ENCODE data around the gene TCF12. TPM values are rescaled to one million over a fixed set of nuclear protein-coding genes. Genes with fewer than 3 reads are reported as not detected.

Gene TCF12
- total RNA-seq, 4 donors from 2014 or later, result 105 to 446 (median 180) TPM

DNA sequence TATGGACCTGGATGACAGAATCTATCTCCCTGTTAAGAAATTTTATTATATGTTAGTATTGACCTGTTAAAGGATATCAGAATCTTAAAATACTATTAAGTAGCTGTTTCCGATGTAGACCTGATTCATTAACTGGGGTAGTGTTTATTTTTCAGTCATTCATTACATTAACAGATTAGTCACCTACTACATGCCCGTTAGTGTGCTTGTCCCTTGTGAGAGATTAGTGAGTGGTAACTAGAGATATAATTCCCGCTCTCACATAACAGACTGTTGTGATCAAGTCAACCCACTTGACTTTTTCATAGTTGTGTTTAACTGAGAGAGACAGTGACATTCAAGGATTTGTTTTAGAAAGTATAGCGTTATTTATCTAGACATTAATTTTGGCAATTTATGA is 166.8 kb downstream of the TCF12 start:
- peaks cover 4 to 44% (median 23%) of the 10 kb centered on the region in 4 donors for H3K4me1 ChIP-seq
- no peak for TF ChIP-seq POLR2AphosphoS5 (IDR thresholded peaks at IDR 0.05)
- TF ChIP-seq, protein P1, sequence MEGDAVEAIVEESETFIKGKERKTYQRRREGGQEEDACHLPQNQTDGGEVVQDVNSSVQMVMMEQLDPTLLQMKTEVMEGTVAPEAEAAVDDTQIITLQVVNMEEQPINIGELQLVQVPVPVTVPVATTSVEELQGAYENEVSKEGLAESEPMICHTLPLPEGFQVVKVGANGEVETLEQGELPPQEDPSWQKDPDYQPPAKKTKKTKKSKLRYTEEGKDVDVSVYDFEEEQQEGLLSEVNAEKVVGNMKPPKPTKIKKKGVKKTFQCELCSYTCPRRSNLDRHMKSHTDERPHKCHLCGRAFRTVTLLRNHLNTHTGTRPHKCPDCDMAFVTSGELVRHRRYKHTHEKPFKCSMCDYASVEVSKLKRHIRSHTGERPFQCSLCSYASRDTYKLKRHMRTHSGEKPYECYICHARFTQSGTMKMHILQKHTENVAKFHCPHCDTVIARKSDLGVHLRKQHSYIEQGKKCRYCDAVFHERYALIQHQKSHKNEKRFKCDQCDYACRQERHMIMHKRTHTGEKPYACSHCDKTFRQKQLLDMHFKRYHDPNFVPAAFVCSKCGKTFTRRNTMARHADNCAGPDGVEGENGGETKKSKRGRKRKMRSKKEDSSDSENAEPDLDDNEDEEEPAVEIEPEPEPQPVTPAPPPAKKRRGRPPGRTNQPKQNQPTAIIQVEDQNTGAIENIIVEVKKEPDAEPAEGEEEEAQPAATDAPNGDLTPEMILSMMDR (IDR thresholded peaks at IDR 0.05), result no peak
- no peak for TF ChIP-seq EP300 (IDR thresholded peaks at IDR 0.05; ENCODE audit: low read depth)
- no peaks in the 10 kb centered on the region for H3K27me3 ChIP-seq
- WGBS, 2 donors (ENCODE audit: low coverage in 1 of 2), result 73 to 88% methylated on average over 1 to 4 of the region's 4 CpGs
- H3K27ac ChIP-seq, result no peak overlapping the region
- no peaks in the 10 kb centered on the region for H3K36me3 ChIP-seq
- intact Hi-C loops (cut with DNase I; ENCODE audit: low total_unique reads) (no loop called here), in situ Hi-C loops (cut with MboI; ENCODE audit: low pct_ligation_motif_present in 1 of 4, low pct_unique_long_range_greater_than_20kb in 1 of 4, low sequenced_read_pairs in 3 of 4) (no loop called here)
- DNase-seq, result no peak
- no peaks in the 10 kb centered on the region for H3K9me3 ChIP-seq
- H3K4me3 ChIP-seq, result no peak overlapping the region

DNA sequence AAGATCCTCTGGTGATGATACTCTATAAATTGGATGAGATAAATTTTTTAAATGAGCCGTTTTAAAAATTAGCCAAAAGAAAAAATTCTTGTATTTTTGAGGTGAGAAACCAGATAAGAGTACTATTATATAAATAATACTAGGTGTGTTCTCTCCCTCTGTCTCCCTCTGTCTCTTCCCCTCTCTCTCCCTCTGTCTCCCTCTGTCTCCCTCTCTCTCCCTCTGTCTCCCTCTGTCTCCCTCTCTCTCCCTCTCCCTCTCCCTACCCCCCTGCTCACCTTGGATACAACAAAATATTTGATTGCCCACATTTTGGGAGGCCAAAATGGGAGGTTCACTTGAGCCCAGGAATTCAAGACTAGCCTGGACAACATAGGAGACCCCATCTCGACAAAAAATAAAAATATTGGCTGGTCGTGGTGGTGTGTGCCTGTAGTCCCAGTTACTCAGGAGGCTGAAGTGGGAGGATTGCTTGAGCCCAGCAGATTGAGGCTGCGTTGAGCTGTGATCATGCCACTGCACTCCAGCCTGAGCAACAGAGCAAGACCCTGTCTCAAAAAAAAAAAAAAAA is 168.5 kb downstream of the TCF12 start:
- Histone ChIP-seq H3K4me3 (no peak overlapping the region), H3K27me3 (no peaks in the 10 kb centered on the region), H3K4me1 (peaks cover 4 to 27% (median 16%) of the 10 kb centered on the region in 4 donors), H3K27ac (no peak overlapping the region), H3K36me3 (peaks cover 0 to 3% (median 0%) of the 10 kb centered on the region in 4 donors), H3K9me3 (no peaks in the 10 kb centered on the region)
- TF ChIP-seq POLR2AphosphoS5 (IDR thresholded peaks at IDR 0.05) (no peak), EP300 (IDR thresholded peaks at IDR 0.05; ENCODE audit: low read depth) (no peak), POLR2A (IDR thresholded peaks at IDR 0.05) (no peak)
- TF ChIP-seq, protein P1 (IDR thresholded peaks at IDR 0.05), result no peak
- WGBS, 2 donors (ENCODE audit: low coverage in 1 of 2), result 99 to 100% methylated on average over 1 to 4 of the region's 4 CpGs
- intact Hi-C loops (cut with DNase I; ENCODE audit: low total_unique reads), result no loop called here
- DNase-seq, result no peak
- in situ Hi-C loops (cut with MboI; ENCODE audit: low pct_ligation_motif_present in 1 of 4, low pct_unique_long_range_greater_than_20kb in 1 of 4, low sequenced_read_pairs in 3 of 4), result no loop called here

DNA sequence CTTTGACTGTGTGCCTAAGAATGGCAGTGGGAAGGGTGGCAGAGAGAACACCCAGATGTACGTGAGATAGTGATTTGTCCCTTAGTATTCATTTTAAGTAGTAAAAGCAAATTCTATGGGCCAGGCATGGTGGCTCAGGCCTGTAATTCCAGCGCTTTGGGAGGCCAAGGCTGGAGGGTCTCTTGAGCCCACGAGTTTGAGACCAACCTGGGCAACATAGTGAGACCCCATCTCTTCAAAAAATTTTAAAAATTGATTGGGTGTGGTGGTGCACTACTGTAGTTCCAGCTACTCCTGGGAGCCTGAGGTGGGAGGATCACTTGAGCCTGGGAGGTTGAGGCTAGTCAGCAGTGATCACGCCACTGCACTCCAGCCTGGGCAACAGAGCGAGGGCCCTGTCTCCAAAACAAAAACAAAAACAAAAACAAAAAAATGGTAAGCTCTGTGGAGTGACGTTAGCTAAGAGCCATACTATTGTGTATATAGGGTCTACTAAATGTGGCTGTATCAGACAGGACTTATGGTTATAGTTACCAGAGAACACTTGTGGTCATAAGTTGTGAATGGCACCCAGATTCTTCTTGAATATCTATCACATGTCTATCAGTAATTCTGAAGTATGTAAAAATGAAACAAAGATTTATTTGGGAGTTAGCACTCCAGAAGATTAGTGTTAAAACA is 171.5 kb downstream of the TCF12 start:
- intact Hi-C loops (cut with DNase I; ENCODE audit: low total_unique reads) (no loop called here), in situ Hi-C loops (cut with MboI; ENCODE audit: low pct_ligation_motif_present in 1 of 4, low pct_unique_long_range_greater_than_20kb in 1 of 4, low sequenced_read_pairs in 3 of 4) (no loop called here)
- Histone ChIP-seq H3K4me1 (peaks cover 0 to 4% (median 1%) of the 10 kb centered on the region in 4 donors), H3K36me3 (peaks cover 0 to 7% (median 2%) of the 10 kb centered on the region in 4 donors), H3K9me3 (no peaks in the 10 kb centered on the region), H3K27me3 (no peaks in the 10 kb centered on the region), H3K27ac (no peak overlapping the region), H3K4me3 (no peak overlapping the region)
- 83 to 95% methylated on average over 6 of the region's 6 CpGs for WGBS, 2 donors (ENCODE audit: low coverage in 1 of 2)
- no peak for DNase-seq
- TF ChIP-seq, protein P1 (IDR thresholded peaks at IDR 0.05), result no peak
- TF ChIP-seq EP300 (IDR thresholded peaks at IDR 0.05; ENCODE audit: low read depth) (no peak), POLR2A (IDR thresholded peaks at IDR 0.05) (no peak), POLR2AphosphoS5 (IDR thresholded peaks at IDR 0.05) (no peak)

DNA sequence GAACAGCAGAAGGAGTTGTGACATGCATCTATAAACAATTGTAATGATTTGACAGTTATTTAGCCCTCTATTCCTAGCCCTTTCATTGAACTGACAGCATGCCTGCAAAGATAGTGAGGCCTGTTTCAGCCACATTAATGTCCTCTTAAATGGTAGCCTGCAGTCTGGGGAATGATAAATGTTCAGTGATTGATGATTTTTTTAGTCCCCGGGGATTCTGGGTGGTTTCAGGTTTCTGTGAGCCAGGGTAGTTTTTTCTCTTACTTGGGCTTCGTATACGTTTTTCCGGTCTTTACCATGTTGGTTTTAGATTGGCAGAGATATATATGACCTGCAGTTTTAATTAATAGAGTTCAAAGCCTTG is 172.0 kb downstream of the TCF12 start:
- peaks cover 0 to 4% (median 1%) of the 10 kb centered on the region in 4 donors for H3K4me1 ChIP-seq
- H3K9me3 ChIP-seq, result no peaks in the 10 kb centered on the region
- no peaks in the 10 kb centered on the region for H3K27me3 ChIP-seq
- H3K36me3 ChIP-seq, result peaks cover 0 to 7% (median 2%) of the 10 kb centered on the region in 4 donors
- TF ChIP-seq, protein P1 (IDR thresholded peaks at IDR 0.05), result no peak
- TF ChIP-seq EP300 (IDR thresholded peaks at IDR 0.05; ENCODE audit: low read depth) (no peak), POLR2A (IDR thresholded peaks at IDR 0.05) (no peak), POLR2AphosphoS5 (IDR thresholded peaks at IDR 0.05) (no peak)
- DNase-seq, result no peak
- H3K4me3 ChIP-seq, result no peak overlapping the region
- H3K27ac ChIP-seq, result no peak overlapping the region
- intact Hi-C loops (cut with DNase I; ENCODE audit: low total_unique reads), result no loop called here
- in situ Hi-C loops (cut with MboI; ENCODE audit: low pct_ligation_motif_present in 1 of 4, low pct_unique_long_range_greater_than_20kb in 1 of 4, low sequenced_read_pairs in 3 of 4), result no loop called here
- 86 to 90% methylated on average over 4 of the region's 4 CpGs for WGBS, 2 donors (ENCODE audit: low coverage in 1 of 2)

Data from transverse colon (tissue), 4 donors.